Activated CD8-positive, alpha-beta memory T cell treated with anti-CD3 and anti-CD28 coated beads, Interleukin-2, amount 50 U/mL, for 1 hour (primary cell): ENCODE data around the gene IGF2BP1.
"Not testable (repeated sequence)": the region's sequence is repeated elsewhere in the genome, so short reads cannot be mapped to it uniquely, and the experiment has no call there.

Source experiments
- DNase-seq: peaks from one replicate; pipeline ENCODE4 v3.0.0-alpha.2; 2020; ENCODE audit errors: extremely low read depth

Gene IGF2BP1

GRCh38 chr17:49020609-49021008 is 23.4 kb downstream of the IGF2BP1 start:
- DNase-seq: no peak

GRCh38 chr17:49021095-49021767 is 24.0 kb downstream of the IGF2BP1 start:
- DNase-seq: no peak

- DNase-seq: no peak
These were observed 24.6 kb downstream of the IGF2BP1 start for GRCh38 chr17:49021768-49022103.

GRCh38 chr17:49022391-49022941 is 25.3 kb downstream of the IGF2BP1 start:
- DNase-seq: no peak

- DNase-seq: no peak
These were observed 27.3 kb downstream of the IGF2BP1 start for GRCh38 chr17:49024523-49024922.

GRCh38 chr17:49026447-49026846 is 29.3 kb downstream of the IGF2BP1 start:
- not testable (repeated sequence) for DNase-seq

- DNase-seq: no peak
These were observed 31.1 kb downstream of the IGF2BP1 start for GRCh38 chr17:49028271-49028670.

- DNase-seq: no peak
These were observed 32.6 kb downstream of the IGF2BP1 start for GRCh38 chr17:49029801-49030200.

- DNase-seq: no peak
These were observed 35.1 kb downstream of the IGF2BP1 start for GRCh38 chr17:49031965-49032928.

- no peak for DNase-seq
These were observed 38.5 kb downstream of the IGF2BP1 start for GRCh38 chr17:49035470-49036269.

- no peak for DNase-seq
These were observed 39.1 kb downstream of the IGF2BP1 start for GRCh38 chr17:49036270-49036626.

- no peak for DNase-seq
These were observed 41.0 kb downstream of the IGF2BP1 start for GRCh38 chr17:49038138-49038537.

GRCh38 chr17:49038544-49038943 is 41.4 kb downstream of the IGF2BP1 start:
- DNase-seq: no peak

GRCh38 chr17:49039518-49039917 is 42.3 kb downstream of the IGF2BP1 start:
- not testable (repeated sequence) for DNase-seq

- DNase-seq: no peak
These were observed 44.3 kb downstream of the IGF2BP1 start for GRCh38 chr17:49041527-49041926.

GRCh38 chr17:49045376-49045775 is 48.2 kb downstream of the IGF2BP1 start:
- DNase-seq: no peak

GRCh38 chr17:49046912-49047311 is 49.7 kb downstream of the IGF2BP1 start:
- no peak for DNase-seq

GRCh38 chr17:49049265-49049664 is 52.1 kb downstream of the IGF2BP1 start:
- no peak for DNase-seq

GRCh38 chr17:49050611-49051010 is 53.4 kb downstream of the IGF2BP1 start:
- DNase-seq: no peak

- DNase-seq: no peak
These were observed 54.1 kb downstream of the IGF2BP1 start for GRCh38 chr17:49051269-49051668.

- no peak for DNase-seq
These were observed 56.1 kb downstream of the IGF2BP1 start for GRCh38 chr17:49053171-49053829.
